Stimulated activated effector memory CD8-positive, alpha-beta T cell treated with anti-CD3 and anti-CD28 coated beads, Interleukin-12 subunit alpha, Interleukin-12 subunit beta, amount 100 ng/mL, for 72 hours (primary cell): ENCODE measurements around the gene SLC25A47.
"Not testable (repeated sequence)": the region's sequence is repeated elsewhere in the genome, so short reads cannot be mapped to it uniquely, and the experiment has no call there.

Source experiments
- ATAC-seq: fragments of 150-1000 bp; cut with Tn5 transposase; 2 replicates; pipeline ENCODE4 v1.10.0; 2021
- DNase-seq, 2 donors: peaks; one replicate each; pipeline ENCODE4 v3.0.0; 2021 to 2022; ENCODE audit warnings: low spot score in 2 of 2
- H3K27ac Mint-ChIP-seq: one replicate; pipeline ENCODE4 v1.8.0; 2022; ENCODE audit warnings: mild to moderate bottlenecking, mixed read lengths
- H3K36me3 Mint-ChIP-seq: one replicate; pipeline ENCODE4 v1.8.0; 2022; ENCODE audit warnings: mild to moderate bottlenecking, mixed read lengths
- H3K4me1 Mint-ChIP-seq: one replicate; pipeline ENCODE4 v1.8.0; 2022; ENCODE audit warnings: mixed read lengths
- H3K4me3 Mint-ChIP-seq: one replicate; pipeline ENCODE4 v1.8.0; 2022; ENCODE audit warnings: mild to moderate bottlenecking, mixed read lengths
- H3K9me3 Mint-ChIP-seq: one replicate; pipeline ENCODE4 v1.8.0; 2022; ENCODE audit warnings: mixed read lengths

The SLC25A47 gene

GRCh38 chr14:100336618-100337530, 13.7 kb downstream of the SLC25A47 start:
- Mint-ChIP-seq H3K4me1 (peaks cover 28% of the 10 kb centered on the region), H3K36me3 (peaks cover 97% of the 10 kb centered on the region), H3K9me3 (no peaks in the 10 kb centered on the region), H3K4me3 (no peak overlapping the region), H3K27ac (peak overlapping the region; percentile 61)
- ATAC-seq: peak; percentile 77
- DNase-seq: no peak

DNA sequence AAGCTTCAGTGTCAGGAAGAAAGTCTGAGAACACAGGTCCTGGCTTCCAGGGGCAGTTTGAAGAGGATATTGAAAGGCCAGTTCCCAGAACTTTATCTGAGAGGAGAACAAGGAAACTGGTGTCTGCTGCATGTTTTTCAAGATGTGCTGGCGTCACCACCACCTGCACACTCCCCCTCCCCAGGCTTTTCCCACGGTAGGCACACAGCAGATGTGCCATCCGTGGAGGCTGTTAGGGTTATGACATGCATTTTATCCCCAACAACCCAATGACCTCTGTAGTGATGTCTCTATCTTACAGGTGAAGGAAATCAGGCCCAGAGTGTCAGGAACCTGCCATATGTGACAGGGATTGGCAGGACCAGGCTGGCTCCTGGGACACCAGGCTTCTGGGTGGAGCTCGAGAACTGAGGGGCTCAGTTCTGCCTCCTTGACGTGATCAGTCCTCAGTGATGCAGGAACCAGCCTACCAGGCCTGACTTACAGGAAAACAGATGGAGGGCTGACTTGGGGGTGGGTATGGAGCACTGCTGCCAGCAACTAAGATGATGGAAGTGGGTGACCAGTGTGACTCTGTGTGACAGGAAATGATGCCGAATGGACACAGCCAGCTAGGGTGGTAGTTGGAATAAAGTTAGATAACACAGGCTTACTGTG, 16.8 kb downstream of the SLC25A47 start:
- DNase-seq (no peak), ATAC-seq (no peak)
- Mint-ChIP-seq H3K4me1 (peaks cover 36% of the 10 kb centered on the region), H3K9me3 (no peaks in the 10 kb centered on the region), H3K36me3 (peaks cover 98% of the 10 kb centered on the region), H3K4me3 (no peak overlapping the region), H3K27ac (peak overlapping the region; percentile 90)

GRCh38 chr14:100340423-100340813, 17.3 kb downstream of the SLC25A47 start:
- DNase-seq (no peak), ATAC-seq (no peak)
- H3K27ac Mint-ChIP-seq: peak overlapping the region; percentile 90
- H3K36me3 Mint-ChIP-seq: peaks cover 93% of the 10 kb centered on the region
- H3K4me3 Mint-ChIP-seq: no peak overlapping the region
- no peaks in the 10 kb centered on the region for H3K9me3 Mint-ChIP-seq
- H3K4me1 Mint-ChIP-seq: peaks cover 36% of the 10 kb centered on the region

GRCh38 chr14:100341301-100342031, 18.3 kb downstream of the SLC25A47 start:
- ATAC-seq: peak; percentile 63

DNA sequence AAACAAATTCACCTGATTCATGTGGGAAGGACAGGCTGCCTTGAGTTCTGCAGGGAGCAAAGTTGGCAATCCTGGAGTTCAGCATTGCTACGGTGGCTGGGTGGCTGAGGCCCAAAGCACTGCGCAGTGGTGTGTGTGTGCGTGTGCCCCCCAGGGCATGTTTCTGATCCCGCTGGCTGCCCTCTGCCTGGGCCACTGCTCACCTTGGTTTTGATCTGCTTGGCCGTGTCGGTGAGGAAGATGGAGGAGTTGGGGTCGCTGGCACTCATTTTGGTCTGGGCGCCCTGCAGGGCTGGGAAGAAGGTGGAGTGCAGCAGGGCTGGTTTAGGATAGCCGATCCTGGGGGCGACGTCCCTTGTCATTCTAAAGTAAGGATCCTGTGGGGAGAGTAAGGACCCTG, 19.1 kb downstream of the SLC25A47 start:
- H3K4me3 Mint-ChIP-seq: no peak overlapping the region
- no peak for ATAC-seq
- DNase-seq: no peak
- H3K9me3 Mint-ChIP-seq: no peaks in the 10 kb centered on the region
- H3K4me1 Mint-ChIP-seq: peaks cover 26% of the 10 kb centered on the region
- H3K27ac Mint-ChIP-seq: peak overlapping the region; percentile 90
- peaks cover 93% of the 10 kb centered on the region for H3K36me3 Mint-ChIP-seq

More at GRCh38 chr14:100341301-100342031, 18.3 kb downstream of the SLC25A47 start:
- Mint-ChIP-seq H3K4me3 (no peak overlapping the region), H3K9me3 (no peaks in the 10 kb centered on the region), H3K4me1 (peaks cover 34% of the 10 kb centered on the region), H3K36me3 (peaks cover 93% of the 10 kb centered on the region), H3K27ac (peak overlapping the region; percentile 90)
- no peak for DNase-seq

GRCh38 chr14:100342826-100343225, 19.7 kb downstream of the SLC25A47 start:
- H3K9me3 Mint-ChIP-seq, ATAC-seq, H3K4me3 Mint-ChIP-seq, DNase-seq: not testable (repeated sequence)
- peaks cover 25% of the 10 kb centered on the region for H3K4me1 Mint-ChIP-seq
- H3K36me3 Mint-ChIP-seq: peaks cover 93% of the 10 kb centered on the region
- peak overlapping the region; percentile 90 for H3K27ac Mint-ChIP-seq

- not testable (repeated sequence) for H3K27ac Mint-ChIP-seq, H3K9me3 Mint-ChIP-seq, ATAC-seq, DNase-seq, H3K4me3 Mint-ChIP-seq
- Mint-ChIP-seq H3K4me1 (peaks cover 25% of the 10 kb centered on the region), H3K36me3 (peaks cover 93% of the 10 kb centered on the region)
Observed at GRCh38 chr14:100344657-100345056, 21.5 kb downstream of the SLC25A47 start.

- ATAC-seq (no peak), DNase-seq (no peak)
- no peaks in the 10 kb centered on the region for H3K9me3 Mint-ChIP-seq
- H3K4me3 Mint-ChIP-seq: no peak overlapping the region
- no peak overlapping the region for H3K27ac Mint-ChIP-seq
- peaks cover 22% of the 10 kb centered on the region for H3K4me1 Mint-ChIP-seq
- peaks cover 93% of the 10 kb centered on the region for H3K36me3 Mint-ChIP-seq
Observed at GRCh38 chr14:100345711-100346110, 22.6 kb downstream of the SLC25A47 start.

DNA sequence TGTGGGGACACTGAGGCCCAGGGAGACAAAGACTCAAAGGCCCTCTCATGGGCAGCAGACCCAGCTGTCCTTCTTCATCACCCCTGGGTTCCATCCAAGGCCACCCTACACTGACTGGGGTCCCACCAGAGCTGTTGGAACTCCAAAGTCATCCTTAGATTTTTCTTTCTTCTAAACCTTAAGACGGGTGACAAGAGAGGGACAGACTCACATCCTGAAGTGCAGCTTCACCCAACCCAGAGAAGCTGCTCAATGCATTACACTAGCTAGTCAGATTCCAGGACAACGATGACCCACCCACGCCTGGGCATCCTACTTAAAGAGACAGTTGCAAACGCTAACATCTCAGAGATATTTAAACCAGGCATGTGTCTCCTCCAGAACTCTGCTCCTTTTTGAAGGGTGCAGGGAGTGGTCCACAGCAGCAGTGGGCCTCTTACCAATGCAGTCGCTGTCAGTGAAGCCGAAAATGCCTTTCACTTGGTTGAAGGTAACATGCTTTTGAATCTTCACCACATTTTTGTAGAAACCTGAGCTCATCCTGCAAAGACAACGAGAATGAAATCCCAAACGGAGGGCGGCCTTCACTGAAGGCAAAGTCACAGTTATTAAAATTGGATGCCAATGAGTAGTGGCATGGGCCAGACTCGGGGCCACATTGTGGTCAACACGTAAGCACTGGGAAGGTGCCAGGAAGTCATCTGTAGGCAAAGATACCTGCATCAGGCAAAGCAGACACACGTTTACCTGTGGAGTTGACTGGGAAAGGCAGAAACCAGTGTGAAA, 23.4 kb downstream of the SLC25A47 start:
- H3K36me3 Mint-ChIP-seq: peaks cover 93% of the 10 kb centered on the region

GRCh38 chr14:100348253-100348729, 25.2 kb downstream of the SLC25A47 start:
- Mint-ChIP-seq H3K9me3 (no peaks in the 10 kb centered on the region), H3K36me3 (peaks cover 93% of the 10 kb centered on the region), H3K4me3 (no peak overlapping the region), H3K4me1 (peaks cover 8% of the 10 kb centered on the region), H3K27ac (peak overlapping the region; percentile 56)
- no peak for ATAC-seq
- no peak for DNase-seq

More for the DNA sequence above, 23.4 kb downstream of the SLC25A47 start:
- Mint-ChIP-seq H3K27ac (no peak overlapping the region), H3K4me3 (no peak overlapping the region), H3K9me3 (no peaks in the 10 kb centered on the region), H3K4me1 (peaks cover 19% of the 10 kb centered on the region)
- no peak for DNase-seq
- no peak for ATAC-seq

DNA sequence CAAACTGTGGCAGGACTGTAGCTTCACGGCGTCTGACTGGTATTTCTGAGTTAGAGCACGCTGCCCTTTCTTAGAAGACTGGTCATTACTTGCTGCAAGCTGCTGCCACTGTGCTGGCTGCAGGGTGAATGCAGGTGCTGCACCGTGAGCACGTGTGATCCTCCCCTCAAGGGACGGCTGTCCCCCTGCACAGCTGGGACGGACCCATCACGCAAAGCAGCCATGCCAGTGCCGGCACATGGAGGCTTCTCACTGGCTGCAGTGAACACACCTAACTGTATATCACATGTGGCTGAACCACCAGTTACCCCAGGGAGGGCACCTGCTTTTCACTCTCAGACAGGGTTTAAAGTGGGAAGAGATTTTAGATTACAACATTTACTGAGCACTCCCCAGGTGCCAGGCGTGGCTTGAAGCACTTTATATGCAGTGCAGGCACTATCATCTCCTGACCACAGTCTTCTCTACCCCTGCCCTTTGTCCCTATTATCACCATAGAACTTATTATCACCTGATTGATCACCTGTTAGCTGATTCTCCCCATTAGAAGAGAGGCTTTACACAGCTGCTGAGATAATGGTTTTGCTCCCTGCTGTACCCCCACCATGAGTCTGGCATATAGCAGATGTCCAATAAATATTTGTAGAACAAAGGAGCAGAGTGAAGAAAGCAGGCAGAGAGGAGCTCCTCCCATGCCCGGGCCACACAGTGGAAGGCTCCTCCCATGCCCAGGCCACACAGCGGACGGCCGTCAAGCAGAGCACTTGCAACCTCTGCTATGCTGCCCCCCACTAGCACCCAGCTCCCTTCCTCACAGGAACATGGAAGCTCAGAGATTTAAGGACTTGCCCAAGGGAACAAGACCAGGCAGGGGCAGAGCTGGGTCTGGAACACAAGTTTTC, 25.9 kb downstream of the SLC25A47 start:
- peak overlapping the region; percentile 8 for H3K27ac Mint-ChIP-seq
- H3K36me3 Mint-ChIP-seq: peaks cover 93% of the 10 kb centered on the region
- ATAC-seq: no peak

DNA sequence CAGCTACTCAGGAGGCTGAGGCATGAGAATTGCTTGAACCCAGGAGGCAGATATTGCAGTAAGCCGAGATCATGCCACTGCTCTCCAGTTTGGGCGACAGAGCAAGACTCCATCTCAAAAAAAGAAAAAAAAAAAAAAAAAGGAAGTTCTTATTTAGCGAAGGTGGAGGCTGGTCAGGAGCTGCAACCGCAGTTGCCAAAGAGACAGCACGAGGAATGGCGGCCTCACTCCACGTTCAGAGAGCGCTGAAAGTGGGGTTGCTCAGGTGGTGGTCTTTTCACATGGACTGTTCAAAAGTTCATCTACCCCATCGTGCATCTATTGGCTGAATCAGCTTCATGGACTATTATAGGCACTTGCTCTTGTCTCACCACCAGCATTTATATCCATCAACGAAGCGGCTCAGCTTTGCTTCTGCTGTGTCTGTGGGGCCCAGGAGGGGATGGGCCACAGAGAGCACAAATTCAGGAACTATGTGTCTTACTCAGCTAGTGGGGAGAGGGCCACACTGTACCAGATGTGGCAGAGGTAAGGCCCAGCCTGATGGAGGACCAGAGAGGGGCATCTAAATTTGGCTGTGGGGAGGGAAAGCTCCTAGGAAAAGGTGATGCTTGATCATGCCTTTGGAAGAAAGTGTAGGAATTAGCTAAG, 27.3 kb downstream of the SLC25A47 start:
- Mint-ChIP-seq H3K36me3 (peaks cover 100% of the 10 kb centered on the region), H3K27ac (peak overlapping the region; percentile 27), H3K9me3 (no peaks in the 10 kb centered on the region), H3K4me3 (no peak overlapping the region), H3K4me1 (peaks cover 8% of the 10 kb centered on the region)
- DNase-seq (no peak), ATAC-seq (no peak)

More for the DNA sequence above, 25.9 kb downstream of the SLC25A47 start:
- no peak overlapping the region for H3K4me3 Mint-ChIP-seq
- no peaks in the 10 kb centered on the region for H3K9me3 Mint-ChIP-seq
- peaks cover 8% of the 10 kb centered on the region for H3K4me1 Mint-ChIP-seq
- DNase-seq: no peak

DNA sequence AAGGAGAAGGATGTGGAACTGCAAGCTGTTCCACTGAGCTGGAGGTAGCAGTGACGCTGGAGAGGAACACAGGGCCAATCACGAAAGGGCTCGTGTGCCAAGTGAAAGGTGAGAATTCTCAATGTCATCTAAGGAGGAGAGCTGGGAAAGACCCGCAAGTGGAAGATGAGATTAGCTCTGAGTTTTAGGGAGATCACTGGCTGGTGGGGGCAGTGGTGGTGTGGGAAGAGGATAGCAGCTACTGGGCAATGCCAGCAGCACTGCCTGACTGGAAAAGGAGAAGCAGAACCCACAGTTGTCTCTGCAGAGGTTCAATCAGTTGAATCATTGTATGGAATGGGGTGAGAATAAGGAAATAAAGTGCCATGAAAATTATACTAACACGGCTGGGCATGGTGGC, 27.8 kb downstream of the SLC25A47 start:
- ATAC-seq: no peak
- peaks cover 8% of the 10 kb centered on the region for H3K4me1 Mint-ChIP-seq
- no peak for DNase-seq
- H3K27ac Mint-ChIP-seq: peak overlapping the region; percentile 27
- H3K9me3 Mint-ChIP-seq: no peaks in the 10 kb centered on the region
- H3K36me3 Mint-ChIP-seq: peaks cover 100% of the 10 kb centered on the region
- H3K4me3 Mint-ChIP-seq: no peak overlapping the region
